ENCODE results near the gene RFC5.
"Not testable (repeated sequence)": the region's sequence is repeated elsewhere in the genome, so short reads cannot be mapped to it uniquely, and the experiment has no call there.

Gene RFC5

GRCh38 chr12:118070650-118071049 lies 54.1 kb downstream of the RFC5 start:
- H3K9me3 ChIP-seq (ENCODE audit: control insufficient read depth in 2 of 2, low read length in 2 of 2) = no peaks in the 10 kb centered on the region
- peaks cover 13 to 16% of the 10 kb centered on the region in 2 donors for H3K36me3 ChIP-seq (ENCODE audit: control insufficient read depth in 2 of 2, insufficient read depth in 2 of 2, low read length in 2 of 2)
- H3K9ac ChIP-seq (ENCODE audit: low read depth in 1 of 2, low read length in 2 of 2) = no peak overlapping the region
- H3K4me1 ChIP-seq (ENCODE audit: control insufficient read depth in 2 of 2, insufficient read depth in 2 of 2, low read length in 2 of 2) = no peaks in the 10 kb centered on the region
- no peak overlapping the region for H3K4me3 ChIP-seq (ENCODE audit: low read length in 2 of 2)
- H3K27ac ChIP-seq (ENCODE audit: low read depth in 2 of 2, low read length in 2 of 2) = no peak overlapping the region
- H3K27me3 ChIP-seq (ENCODE audit: control insufficient read depth in 2 of 2, insufficient read depth in 2 of 2, low read length in 2 of 2) = no peaks in the 10 kb centered on the region

- no peaks in the 10 kb centered on the region for H3K4me1 ChIP-seq (ENCODE audit: control insufficient read depth in 2 of 2, insufficient read depth in 2 of 2, low read length in 2 of 2)
- H3K27me3 ChIP-seq (ENCODE audit: control insufficient read depth in 2 of 2, insufficient read depth in 2 of 2, low read length in 2 of 2) = no peaks in the 10 kb centered on the region
- no peaks in the 10 kb centered on the region for H3K9me3 ChIP-seq (ENCODE audit: control insufficient read depth in 2 of 2, low read length in 2 of 2)
- no peak overlapping the region for H3K27ac ChIP-seq (ENCODE audit: low read depth in 2 of 2, low read length in 2 of 2)
- no peak overlapping the region for H3K4me3 ChIP-seq (ENCODE audit: low read length in 2 of 2)
- H3K36me3 ChIP-seq (ENCODE audit: control insufficient read depth in 2 of 2, insufficient read depth in 2 of 2, low read length in 2 of 2) = peaks cover 23 to 27% of the 10 kb centered on the region in 2 donors
- H3K9ac ChIP-seq (ENCODE audit: low read depth in 1 of 2, low read length in 2 of 2) = no peak overlapping the region
Observed at GRCh38 chr12:118073768-118074167, 57.3 kb downstream of the RFC5 start.

DNA sequence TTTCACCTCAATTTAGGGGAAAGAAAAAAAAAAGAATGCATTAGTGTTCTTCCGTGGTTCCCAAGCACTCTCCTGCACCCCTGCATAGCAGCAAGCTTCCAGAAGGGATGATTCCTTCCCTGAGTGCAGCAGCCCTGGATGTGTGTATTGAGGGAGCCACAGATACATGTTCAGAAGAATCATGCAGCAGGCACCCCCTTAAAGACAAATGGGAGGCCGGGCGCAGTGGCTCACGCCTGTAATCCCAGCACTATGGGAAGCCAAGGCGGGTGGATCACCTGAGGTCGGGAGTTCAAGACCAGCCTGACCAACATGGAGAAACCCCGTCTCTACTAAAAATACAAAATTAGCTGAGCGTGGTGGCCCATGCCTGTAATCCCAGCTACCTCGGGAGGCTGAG lies 65.0 kb downstream of the RFC5 start:
- not testable (repeated sequence) for H3K4me3 ChIP-seq (ENCODE audit: low read length in 2 of 2); H3K27me3 ChIP-seq (ENCODE audit: control insufficient read depth in 2 of 2, insufficient read depth in 2 of 2, low read length in 2 of 2); H3K9me3 ChIP-seq (ENCODE audit: control insufficient read depth in 2 of 2, low read length in 2 of 2); H3K27ac ChIP-seq (ENCODE audit: low read depth in 2 of 2, low read length in 2 of 2); H3K4me1 ChIP-seq (ENCODE audit: control insufficient read depth in 2 of 2, insufficient read depth in 2 of 2, low read length in 2 of 2); H3K9ac ChIP-seq (ENCODE audit: low read depth in 1 of 2, low read length in 2 of 2)
- H3K36me3 ChIP-seq (ENCODE audit: control insufficient read depth in 2 of 2, insufficient read depth in 2 of 2, low read length in 2 of 2) = peaks cover 28 to 32% of the 10 kb centered on the region in 2 donors
